Esophagus squamous epithelium (tissue), 4 donors: Measurements from ENCODE around the gene STK32C.

Experiments used
- POLR2A ChIP-seq, 4 donors: fragments of 450-650 bp; IDR thresholded peaks; one replicate each; pipeline ENCODE4 v1.6.1; 2017; ENCODE audit warnings: antibody characterized with exemption in 4 of 4, mild to moderate bottlenecking in 4 of 4, moderate library complexity in 3 of 4
- TF ChIP-seq, protein P1 (sequence below), 6 experiments: fragments of 450-650 bp in 4 of 6; fragments of 200-600 bp in 2 of 6; sonication (generic) in 2 of 6; IDR thresholded peaks; one replicate each; pipeline ENCODE4 v1.5.1; 2016 to 2019; ENCODE audit warnings: antibody characterized with exemption in 6 of 6, mild to moderate bottlenecking in 4 of 6, moderate library complexity in 4 of 6

DNA sequence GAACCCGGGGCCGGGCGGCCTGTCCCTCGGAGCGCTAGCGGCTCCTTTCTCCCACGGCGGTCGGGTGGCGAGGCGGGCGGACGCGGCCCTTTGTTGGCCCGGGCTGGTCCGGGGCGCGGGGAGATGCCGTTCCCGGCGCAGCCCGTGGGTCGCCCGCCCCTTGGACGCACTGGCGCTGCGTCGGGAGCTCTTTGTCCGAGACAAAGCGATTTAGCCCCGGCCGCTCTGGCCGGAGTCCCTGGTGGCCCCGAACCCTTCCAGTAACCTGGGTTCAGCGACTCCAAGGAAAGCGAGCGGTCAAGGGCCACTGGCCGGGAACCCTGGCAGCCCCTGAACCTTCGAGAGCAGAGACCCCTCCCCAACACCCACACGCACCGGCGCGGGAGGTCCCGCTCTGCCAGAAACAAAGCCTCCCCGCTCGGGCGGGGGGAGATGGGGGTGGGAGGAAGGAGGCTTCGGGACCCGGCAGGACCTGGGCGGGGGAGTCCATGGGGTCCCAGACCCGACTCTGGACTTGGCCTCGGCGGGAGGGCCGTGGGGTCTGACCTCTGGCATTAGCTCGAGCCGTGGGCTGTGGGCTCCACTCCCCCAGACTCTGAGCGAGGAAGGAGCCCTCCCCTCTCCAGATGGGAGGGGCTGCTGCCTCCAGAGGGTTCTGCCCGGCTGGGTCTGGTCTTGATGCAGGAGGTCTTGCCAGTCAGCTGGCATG, 120.2 kb downstream of the STK32C start:
- TF ChIP-seq, protein P1, sequence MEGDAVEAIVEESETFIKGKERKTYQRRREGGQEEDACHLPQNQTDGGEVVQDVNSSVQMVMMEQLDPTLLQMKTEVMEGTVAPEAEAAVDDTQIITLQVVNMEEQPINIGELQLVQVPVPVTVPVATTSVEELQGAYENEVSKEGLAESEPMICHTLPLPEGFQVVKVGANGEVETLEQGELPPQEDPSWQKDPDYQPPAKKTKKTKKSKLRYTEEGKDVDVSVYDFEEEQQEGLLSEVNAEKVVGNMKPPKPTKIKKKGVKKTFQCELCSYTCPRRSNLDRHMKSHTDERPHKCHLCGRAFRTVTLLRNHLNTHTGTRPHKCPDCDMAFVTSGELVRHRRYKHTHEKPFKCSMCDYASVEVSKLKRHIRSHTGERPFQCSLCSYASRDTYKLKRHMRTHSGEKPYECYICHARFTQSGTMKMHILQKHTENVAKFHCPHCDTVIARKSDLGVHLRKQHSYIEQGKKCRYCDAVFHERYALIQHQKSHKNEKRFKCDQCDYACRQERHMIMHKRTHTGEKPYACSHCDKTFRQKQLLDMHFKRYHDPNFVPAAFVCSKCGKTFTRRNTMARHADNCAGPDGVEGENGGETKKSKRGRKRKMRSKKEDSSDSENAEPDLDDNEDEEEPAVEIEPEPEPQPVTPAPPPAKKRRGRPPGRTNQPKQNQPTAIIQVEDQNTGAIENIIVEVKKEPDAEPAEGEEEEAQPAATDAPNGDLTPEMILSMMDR (IDR thresholded peaks at IDR 0.05) = no peak
- TF ChIP-seq POLR2A (IDR thresholded peaks at IDR 0.05) = no peak
